Measurements from ENCODE around the gene GABBR1.

DNA sequence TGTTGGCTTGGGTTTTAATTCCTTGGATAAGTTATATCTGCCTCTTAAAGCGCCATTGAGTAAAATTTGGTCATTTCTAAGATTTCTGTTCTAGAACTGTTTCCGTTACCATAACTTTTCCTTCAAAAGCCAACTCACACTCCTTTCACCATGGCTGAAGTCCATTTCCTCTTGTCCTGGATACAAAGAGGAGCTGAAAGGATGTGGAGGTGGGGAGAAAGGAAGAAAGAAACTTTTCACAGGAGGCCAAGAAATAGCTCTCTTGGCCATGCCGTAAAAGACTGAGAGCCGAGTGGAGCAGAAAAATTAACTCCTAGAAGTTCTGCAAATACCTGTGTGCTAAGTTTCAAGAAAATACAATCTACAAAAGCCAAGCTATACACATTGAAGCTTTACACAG lies 21.6 kb downstream of the GABBR1 start:
- TF ChIP-seq EZH2 (IDR thresholded peaks at IDR 0.05) (no peak), POLR2AphosphoS5 (IDR thresholded peaks at IDR 0.05; ENCODE audit: borderline replicate concordance, low read depth, low read length) (no peak)

Data from SK-N-MC (cell line).